Effector CD8-positive, alpha-beta T cell (primary cell): ENCODE measurements around the gene DAPK1.

Source experiments
- DNase-seq: peaks from one replicate; lab custom pipeline; 2025; lab: John Stamatoyannopoulos, UW

DAPK1 gene

DNA sequence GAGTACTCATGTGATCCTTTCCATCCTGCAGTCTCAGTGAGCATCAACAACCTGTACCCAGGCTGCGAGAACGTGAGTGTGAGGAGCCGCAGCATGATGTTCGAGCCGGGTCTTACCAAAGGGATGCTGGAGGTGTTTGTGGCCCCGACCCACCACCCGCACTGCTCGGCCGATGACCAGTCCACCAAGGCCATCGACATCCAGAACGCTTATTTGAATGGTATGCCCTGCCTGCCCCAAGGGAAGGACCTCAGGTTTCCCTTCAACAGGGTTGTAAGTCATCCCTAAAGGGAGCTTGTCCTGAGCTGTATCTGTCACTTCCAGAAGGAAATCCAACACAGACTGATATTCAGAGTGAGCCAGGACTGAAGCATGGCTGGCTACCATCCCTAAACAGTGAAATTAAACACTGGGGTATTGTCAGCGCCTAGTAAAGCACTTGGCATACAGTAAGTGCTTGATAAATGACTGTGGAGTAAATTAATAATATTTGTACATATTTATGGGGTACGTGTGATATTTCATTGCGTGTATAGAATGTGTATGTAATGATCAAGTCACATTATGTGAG lies 188.9 kb downstream of the DAPK1 start:
- DNase-seq = no peak

DNA sequence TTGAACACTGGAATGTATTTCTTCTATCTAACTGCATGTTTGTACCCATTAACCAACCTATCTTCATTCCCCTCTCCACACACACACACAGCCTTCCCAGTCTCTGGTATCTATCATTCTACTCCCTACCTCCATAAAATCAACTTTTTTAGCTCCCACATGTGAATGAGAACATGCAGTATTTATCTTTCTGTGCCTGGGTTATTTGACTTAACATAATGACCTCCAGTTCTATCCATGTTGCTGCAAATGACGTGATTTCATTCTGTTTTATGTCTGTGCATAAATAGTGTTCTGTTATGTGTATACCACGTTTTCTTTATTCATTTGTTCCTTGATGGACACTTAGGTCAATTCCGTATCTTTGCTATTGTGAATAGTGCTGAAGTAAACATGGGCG lies 189.5 kb downstream of the DAPK1 start:
- no peak for DNase-seq

DNA sequence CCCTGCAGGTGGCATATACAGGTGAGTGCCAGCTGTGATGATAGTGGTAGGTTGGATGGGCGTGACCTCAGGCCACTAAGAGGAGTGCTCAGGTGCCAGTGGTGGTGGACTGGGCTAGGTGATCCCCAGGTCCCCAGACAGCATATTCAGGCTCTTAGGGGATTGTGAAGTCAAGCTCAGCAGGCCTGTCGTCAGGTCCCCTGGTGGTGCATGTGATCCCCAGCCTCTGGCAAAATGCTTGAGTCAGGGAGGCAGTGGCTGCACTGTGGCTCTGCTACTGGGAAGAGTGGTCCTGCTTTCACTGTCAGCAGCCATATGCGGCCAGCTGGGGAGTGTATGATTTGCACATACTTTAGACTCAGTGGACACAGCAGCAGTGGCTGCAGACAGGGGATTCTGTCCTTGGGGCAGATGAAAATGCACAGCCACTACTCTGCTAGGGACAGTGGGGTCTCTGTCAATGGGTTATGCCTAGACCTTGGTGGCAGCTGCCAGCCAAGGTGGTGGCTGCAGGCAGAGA lies 196.6 kb downstream of the DAPK1 start:
- no peak for DNase-seq

DNA sequence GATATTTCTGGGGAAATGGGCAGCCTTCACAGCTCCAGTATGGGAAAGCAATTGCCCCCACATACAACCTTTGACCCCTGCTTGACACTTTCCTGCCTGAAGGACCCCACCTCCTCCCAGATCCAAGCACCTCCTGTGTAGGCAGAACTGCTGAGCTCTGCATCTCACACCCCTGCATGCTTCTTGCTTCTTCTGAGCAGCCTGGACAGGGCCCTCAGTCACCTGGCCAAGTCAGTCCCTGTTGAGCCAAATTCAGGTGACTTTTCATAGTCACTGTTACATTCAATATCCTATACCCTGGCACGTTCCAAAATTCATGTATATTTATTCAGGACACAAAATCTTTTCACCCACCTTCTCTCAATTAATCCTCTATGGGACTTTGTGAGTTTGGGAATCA lies 197.9 kb downstream of the DAPK1 start:
- DNase-seq = no peak

DNA sequence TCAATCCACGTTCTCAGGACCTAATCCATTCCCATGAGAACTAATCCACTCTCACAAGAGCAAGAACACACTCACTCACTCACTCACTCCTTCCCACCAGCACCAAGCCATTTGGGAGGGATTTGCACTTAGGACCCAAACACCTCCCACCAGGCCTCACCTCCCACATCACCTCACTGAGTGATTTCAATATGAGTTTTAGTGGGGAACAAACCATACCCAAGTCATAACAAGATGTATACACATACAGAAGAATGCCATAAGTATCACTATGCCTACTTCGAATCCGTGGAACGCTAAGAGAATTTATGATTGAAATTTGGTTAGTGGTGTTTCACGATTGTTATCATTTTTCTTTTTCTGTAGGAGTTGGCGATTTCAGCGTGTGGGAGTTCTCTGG lies 199.0 kb downstream of the DAPK1 start:
- DNase-seq = no peak

DNA sequence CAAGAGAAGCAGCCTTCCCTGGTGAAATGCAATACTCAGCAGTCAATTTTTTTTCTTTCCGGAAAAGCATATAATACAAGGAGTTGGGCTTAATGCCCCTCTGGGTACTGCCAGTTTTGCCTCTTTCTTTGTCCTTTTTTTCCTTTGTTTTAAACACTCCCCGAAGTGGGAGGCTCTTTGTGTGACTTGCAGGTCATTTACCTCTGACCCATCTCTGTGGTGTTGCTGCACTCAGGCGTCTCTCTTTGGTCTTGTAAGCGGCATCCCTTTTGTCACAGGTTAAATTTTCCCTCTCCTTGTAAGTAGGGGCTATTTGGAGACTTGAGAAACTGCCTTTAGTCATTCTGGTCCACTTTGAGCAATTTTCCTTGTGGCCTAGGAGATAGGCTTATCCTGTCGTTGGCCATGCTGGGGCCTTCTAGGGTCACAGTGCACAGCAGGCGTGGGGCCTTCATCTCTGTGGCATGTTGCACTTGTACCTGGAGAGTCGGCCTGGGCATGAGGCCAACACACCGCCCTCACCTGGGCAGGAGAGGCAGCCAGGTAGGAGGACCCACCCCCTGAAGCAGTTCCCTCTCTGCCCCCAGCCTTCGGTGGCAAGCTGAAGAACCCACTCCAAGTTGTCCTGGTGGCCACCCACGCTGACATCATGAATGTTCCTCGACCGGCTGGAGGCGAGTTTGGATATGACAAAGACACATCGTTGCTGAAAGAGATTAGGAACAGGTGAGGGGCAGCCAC lies 200.6 kb downstream of the DAPK1 start:
- DNase-seq = no peak

DNA sequence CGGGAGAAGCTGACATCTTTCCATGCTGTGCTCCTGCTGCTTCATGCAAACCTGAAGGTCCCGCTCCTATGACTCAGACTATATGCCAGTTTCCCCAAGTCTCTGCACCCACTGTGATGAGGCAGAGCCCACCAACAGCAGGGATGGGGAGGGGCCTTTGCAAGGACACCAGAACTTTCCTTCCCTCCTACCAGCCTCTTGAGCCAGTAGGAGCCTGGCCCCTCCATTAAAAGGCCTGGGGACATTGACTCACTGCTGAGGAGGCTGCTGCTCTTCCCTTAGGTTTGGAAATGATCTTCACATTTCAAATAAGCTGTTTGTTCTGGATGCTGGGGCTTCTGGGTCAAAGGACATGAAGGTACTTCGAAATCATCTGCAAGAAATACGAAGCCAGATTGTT lies 202.2 kb downstream of the DAPK1 start:
- DNase-seq = no peak

DNA sequence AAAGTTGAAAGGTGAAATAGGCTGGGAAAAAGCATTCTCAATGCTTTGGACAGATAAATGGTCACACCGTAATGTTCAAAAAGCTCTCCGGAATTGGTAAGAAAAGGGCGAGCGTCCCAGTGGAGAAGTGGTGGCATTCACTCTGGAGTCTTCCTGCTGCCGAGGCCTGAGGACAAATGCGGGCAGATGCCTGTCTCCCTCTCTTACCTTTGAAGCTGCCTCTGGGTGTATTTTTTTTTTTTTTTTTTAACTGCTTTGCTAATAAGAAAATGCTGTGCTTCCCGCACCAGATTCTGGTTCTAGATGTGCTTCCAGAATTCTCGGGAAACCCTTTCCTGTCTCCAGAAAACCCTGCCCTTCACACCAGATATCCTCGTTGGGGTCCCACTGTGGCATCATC lies 203.8 kb downstream of the DAPK1 start:
- DNase-seq = no peak

DNA sequence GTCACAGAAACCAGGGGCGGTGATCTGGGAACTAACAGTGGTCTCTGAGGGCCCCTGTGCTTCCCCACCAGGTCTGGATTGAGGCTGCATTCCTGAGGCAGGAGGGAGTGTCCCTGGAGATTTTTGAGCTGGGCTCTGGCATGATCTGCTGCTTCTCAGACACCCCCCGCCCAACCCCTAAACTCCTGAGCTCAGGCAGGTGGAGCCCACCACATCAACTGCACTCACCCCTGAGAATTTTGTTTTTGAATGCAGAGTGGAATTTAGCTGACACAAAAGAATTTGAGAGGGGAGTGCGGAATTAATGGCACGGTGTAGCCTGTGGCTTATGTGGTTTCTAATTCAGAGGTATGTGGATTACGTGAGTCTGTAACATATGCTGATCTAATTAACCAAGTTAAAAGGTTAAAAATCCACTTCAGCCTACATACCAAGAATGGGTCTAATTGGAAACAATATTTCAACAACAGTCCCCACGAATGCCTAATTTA lies 204.3 kb downstream of the DAPK1 start:
- DNase-seq = no peak

DNA sequence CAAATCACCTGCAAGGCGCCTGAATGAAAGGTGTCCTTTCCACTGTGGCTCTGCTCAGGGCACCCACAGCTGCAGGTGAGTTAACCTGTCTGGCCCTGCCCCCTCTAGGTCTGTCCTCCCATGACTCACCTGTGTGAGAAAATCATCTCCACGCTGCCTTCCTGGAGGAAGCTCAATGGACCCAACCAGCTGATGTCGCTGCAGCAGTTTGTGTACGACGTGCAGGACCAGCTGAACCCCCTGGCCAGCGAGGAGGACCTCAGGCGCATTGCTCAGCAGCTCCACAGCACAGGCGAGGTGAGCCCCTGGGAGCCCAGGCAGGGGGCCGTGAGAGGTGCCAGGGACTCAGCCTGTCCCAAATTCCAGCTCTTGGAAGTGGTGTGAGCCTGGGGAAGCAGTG lies 205.3 kb downstream of the DAPK1 start:
- no peak for DNase-seq

DNA sequence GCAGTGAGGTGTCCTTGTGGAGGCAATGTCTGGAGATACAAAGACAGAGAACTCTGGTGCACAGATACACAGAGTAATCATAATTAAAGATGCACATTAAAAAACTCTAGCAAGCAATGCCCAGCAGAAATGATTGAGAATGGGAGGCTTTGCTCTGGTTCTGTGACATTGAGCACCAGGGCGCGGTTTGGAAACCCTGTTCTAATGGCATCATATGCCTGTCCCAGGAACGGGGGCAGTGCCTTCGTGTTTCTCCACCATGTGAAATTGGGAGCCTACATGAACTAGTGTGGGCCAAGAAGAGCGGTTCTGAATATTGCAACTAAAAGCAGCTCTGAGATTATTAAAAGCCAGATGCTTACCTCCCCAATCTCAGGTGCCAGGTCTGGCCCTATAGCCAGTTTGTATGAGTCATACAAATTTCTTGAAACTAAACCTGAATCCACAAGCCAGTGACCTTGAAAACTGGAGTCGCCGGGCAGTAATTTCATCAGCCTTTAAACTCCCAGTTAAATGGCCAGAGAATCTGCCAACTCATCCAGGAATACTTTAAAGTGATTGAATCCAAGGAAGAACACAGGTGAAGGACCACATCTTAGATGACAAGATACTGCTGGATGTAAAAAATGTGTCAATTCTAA lies 206.1 kb downstream of the DAPK1 start:
- no peak for DNase-seq

DNA sequence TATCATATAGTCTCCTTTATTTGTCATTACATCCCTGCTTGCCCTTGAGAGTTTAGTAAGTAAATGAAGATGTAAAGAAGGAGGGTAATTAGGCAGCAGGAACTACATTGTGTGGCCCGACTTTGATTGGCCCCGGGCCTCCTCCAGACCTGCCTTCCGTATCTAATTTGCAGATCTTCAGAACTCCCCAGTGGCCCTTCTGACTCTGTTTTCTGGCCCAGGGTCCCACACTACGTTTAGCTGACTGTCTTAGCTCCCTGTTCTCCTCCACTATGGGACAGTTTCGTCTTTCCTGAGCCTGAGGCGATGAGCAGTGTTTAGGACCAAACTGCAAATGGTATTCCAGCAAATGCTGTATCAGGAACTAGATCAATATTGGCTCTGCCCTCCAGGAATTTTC lies 206.7 kb downstream of the DAPK1 start:
- no peak for DNase-seq

DNA sequence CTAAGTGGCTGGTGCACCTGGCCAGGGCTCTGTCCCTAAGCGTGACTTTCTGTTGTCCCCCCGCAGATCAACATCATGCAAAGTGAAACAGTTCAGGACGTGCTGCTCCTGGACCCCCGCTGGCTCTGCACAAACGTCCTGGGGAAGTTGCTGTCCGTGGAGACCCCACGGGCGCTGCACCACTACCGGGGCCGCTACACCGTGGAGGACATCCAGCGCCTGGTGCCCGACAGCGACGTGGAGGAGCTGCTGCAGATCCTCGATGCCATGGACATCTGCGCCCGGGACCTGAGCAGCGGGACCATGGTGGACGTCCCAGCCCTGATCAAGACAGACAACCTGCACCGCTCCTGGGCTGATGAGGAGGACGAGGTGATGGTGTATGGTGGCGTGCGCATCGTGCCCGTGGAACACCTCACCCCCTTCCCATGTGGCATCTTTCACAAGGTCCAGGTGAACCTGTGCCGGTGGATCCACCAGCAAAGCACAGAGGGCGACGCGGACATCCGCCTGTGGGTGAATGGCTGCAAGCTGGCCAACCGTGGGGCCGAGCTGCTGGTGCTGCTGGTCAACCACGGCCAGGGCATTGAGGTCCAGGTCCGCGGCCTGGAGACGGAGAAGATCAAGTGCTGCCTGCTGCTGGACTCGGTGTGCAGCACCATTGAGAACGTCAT lies 208.5 kb downstream of the DAPK1 start:
- DNase-seq = no peak

DNA sequence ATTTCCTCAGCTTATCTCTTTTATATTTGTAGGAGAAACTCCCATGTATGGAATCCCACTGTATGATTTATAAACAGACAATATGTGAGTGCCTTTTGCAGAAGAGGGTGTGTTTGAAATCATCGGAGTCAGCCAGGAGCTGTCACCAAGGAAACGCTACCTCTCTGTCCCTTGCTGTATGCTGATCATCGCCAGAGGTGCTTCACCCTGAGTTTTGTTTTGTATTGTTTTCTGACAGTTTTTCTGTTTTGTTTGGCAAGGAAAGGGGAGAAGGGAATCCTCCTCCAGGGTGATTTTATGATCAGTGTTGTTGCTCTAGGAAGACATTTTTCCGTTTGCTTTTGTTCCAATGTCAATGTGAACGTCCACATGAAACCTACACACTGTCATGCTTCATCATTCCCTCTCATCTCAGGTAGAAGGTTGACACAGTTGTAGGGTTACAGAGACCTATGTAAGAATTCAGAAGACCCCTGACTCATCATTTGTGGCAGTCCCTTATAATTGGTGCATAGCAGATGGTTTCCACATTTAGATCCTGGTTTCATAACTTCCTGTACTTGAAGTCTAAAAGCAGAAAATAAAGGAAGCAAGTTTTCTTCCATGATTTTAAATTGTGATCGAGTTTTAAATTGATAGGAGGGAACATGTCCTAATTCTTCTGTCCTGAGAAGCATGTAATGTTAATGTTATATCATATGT lies 210.3 kb downstream of the DAPK1 start:
- no peak for DNase-seq

DNA sequence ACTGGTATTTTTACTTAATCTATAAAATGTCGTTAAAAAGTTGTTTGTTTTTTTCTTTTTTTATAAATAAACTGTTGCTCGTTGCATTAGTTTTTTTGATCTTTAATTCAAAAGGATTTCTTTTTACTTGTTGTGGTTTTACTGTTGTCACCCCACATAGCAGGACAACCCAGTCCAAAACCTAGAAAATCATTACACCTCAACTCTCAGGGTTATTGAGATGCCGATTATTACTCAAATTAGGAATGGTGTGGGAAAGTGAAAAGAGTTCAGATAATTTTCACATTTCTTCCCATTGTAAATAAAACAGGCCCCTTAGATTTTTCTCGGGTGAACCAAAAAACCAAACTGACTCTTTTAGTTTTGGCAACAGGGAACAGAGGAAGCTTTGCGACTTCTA lies 210.9 kb downstream of the DAPK1 start:
- no peak for DNase-seq

DNA sequence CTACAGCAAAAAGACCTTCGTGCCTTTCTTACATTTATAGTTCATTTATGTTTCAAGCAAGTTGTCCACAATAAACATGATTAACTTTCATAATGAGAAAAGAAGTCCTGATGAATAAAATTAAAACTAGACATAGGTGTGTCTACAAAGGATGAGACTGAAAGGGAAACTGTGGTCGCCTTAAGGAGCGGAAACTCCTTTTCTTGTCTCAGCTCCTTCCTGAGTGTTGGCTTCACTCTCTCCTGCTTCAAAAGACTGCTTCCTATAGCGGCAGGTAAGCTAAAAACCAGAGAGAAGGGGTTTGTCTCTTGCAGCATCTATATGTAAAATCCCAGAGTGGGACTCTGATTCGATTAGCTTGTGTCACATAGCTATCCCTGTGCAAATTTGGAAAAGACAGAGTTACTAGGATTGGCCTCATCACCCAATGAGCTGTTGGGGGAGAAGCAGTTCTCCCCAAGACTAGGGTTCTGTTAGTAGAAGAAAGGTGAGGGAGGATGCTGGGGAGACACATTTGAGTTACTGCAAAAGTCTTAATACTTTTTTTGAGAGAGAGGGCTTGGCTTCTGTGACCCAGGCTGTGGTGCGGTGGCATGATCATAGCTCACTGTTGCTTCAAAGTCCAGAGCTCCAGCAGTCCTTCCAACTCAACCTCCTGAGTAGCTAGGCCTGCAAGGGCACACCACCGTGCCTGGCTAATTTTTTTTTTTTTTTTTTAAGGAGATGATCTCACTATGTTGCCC lies 211.5 kb downstream of the DAPK1 start:
- DNase-seq = no peak

DNA sequence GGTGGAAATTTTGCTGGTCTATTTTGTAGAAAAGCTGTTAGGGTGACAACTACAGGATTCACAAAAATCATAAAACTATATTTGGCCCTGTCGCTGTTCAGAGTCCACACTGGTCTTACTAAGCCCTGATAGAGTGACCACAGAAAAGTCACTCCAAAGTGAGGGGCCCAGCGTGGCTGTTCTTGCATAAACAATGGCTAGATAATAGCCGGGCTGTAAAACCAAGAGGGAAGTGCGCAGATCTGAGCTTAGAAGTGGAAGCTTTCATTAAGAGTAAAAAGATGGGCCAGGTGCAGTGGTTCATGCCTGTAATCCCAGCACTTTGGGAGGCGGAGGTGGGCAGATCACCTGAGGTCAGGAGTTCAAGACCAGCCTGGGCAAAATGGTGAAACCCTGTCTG lies 212.8 kb downstream of the DAPK1 start:
- no peak for DNase-seq

DNA sequence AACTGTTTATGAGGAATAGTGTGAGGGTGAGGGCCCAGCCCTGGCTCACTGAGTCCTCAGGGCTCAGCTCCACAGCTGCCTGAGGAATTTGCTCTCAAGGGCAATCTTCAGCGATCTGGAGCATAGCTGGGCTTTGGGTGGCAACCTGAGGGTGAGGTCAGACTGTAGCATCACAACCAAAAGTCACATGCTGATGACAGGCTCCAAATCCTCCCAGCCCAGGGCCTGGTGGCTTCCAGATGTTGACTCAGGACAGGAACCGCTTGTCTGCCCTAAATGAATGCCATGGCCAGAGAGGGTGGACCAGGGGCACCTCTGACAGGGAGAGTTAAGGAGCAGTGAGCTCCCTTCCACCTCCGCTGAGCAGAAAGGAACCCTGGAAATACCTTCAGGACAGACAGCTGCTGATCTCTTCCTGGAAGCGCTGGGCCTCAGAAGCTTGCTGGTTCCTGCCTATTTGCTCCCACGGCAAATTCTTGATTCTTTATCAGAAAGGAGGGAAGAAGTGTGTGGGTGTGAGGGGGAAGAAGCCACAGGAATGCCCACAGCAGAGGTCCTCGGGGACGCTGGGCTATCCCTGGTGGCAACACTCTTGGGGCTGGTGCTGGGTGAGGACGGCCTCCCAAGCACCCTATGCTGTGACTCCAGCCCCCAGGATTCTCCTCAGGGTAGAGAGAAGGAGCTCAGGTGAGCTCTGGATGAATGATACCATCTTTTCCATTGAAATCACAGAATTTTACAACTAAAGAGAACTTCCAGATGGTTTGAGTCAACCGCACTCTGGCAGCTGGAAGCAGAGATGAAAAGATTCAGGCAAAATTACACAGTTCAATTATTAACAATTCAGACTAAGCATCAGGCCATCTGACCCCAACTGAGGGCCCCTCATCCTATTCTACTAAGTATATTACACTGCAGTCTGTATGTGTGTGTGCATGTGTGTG lies 214.5 kb downstream of the DAPK1 start:
- no peak for DNase-seq

DNA sequence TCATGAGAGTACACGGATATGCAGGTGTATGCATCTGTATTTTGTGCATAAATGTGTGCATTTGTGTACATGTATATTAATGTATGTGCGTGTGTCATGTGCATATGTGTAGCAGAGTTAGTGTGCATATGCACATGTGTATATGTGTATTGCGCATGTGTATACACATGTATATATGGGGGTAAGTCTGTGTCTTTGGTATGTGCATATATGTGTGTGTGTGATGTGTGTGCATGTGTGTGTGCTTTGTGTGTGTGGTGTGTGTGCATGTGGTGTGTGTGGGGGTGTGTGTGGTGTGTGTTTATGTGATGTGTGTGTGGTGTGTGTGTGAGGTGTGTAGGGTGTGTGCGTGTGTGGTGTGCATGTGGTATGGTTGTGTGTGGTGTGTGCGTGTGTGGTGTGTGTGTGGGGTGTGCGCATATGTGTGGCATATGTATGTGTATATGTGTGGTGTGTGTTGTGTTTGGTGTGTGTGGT lies 215.2 kb downstream of the DAPK1 start:
- no peak for DNase-seq
